ENCODE data around the gene TRIOBP. TPM values are rescaled to one million over a fixed set of nuclear protein-coding genes. Genes with fewer than 3 reads are reported as not detected.

The TRIOBP gene
- total and polyA plus RNA-seq, 2 of the 13 experiments (the other 11 are each of a cell fraction or from before 2014, with no cell fraction given): 6.1 to 15.4 TPM

GRCh38 chr22:37658133-37659065 is 38.4 kb upstream of the TRIOBP start, which contains the start of gene PDXP (continued):
- no peak for TF ChIP-seq SNAPC5 (CRISPR knock-in tag; IDR thresholded peaks at IDR 0.05; ENCODE audit: borderline replicate concordance)
- no peak for TF ChIP-seq ZNF615 (CRISPR knock-in tag; IDR thresholded peaks at IDR 0.05; ENCODE audit: borderline replicate concordance)
- TF ChIP-seq SMARCE1 (IDR thresholded peaks at IDR 0.05; ENCODE audit: borderline replicate concordance): no peak
- peak; percentile 90 for TF ChIP-seq RBFOX2 (IDR thresholded peaks at IDR 0.05; ENCODE audit: low read depth, low read length)
- TF ChIP-seq E2F1 (CRISPR knock-in tag; IDR thresholded peaks at IDR 0.05): no peak
- TF ChIP-seq GPN1 (CRISPR knock-in tag; IDR thresholded peaks at IDR 0.05; ENCODE audit: borderline replicate concordance): no peak
- TF ChIP-seq BHLHE40 (IDR thresholded peaks at IDR 0.05; ENCODE audit: low read length): peak; percentile 90
- no peak for TF ChIP-seq ZFP36L1 (CRISPR knock-in tag; IDR thresholded peaks at IDR 0.05)
- TF ChIP-seq HNRNPH1 (optimal IDR thresholded peaks at IDR 0.05; ENCODE audit: low read depth, low read length): no peak
- no peak; the same call in 1 of the 2 replicates for TF ChIP-seq BRCA1 (CRISPR knock-in tag; IDR thresholded peaks at IDR 0.05)
- no peak for TF ChIP-seq ZNF331 (CRISPR knock-in tag; IDR thresholded peaks at IDR 0.05)
- TF ChIP-seq DNMT1 (CRISPR knock-in tag; IDR thresholded peaks at IDR 0.05): no peak
- TF ChIP-seq ZNF224 (CRISPR knock-in tag; IDR thresholded peaks at IDR 0.05): 0 out of 2 replicates have a peak, but pooled peaks have one; percentile 19
- peak; percentile 92 for TF ChIP-seq CREB1 (IDR thresholded peaks at IDR 0.05)
- TF ChIP-seq CREB1 (CRISPR knock-in tag; IDR thresholded peaks at IDR 0.05): peak; percentile 97
- no peak for TF ChIP-seq PAWR (CRISPR knock-in tag; IDR thresholded peaks at IDR 0.05; ENCODE audit: borderline replicate concordance)
- peak; percentile 67; the same call in 1 of the 2 replicates for TF ChIP-seq ARID4A (CRISPR knock-in tag; IDR thresholded peaks at IDR 0.05; ENCODE audit: borderline replicate concordance)
- peak; percentile 98 for TF ChIP-seq HMGXB3 (CRISPR knock-in tag; IDR thresholded peaks at IDR 0.05; ENCODE audit: borderline replicate concordance)
- no peak for TF ChIP-seq SRSF1 (optimal IDR thresholded peaks at IDR 0.05; ENCODE audit: low read depth, low read length)
